Psoas muscle (tissue), 8 donors: Measurements from ENCODE around the gene LRRC32. TPM values are rescaled to one million over a fixed set of nuclear protein-coding genes. Genes with fewer than 3 reads are reported as not detected.

Experiments
- ATAC-seq, 4 donors: fragments of 200-7000 bp; cut with Tn5 transposase; one replicate each; pipeline ENCODE4 v1.9.1; 2020; ENCODE audit warnings: moderate library complexity in 3 of 4, mild to moderate bottlenecking in 2 of 4
- DNase-seq, 2 donors: peaks; one replicate each; pipeline ENCODE4 v3.0.0-alpha.2; 2020
- H3K27ac ChIP-seq: fragments of 200-600 bp; one replicate; pipeline ENCODE4 v1.8.0; 2022
- H3K27me3 ChIP-seq, 3 donors: fragments of 200-600 bp in 1 of 3; one replicate each; pipeline versions ENCODE4 v1.6.1 to v1.8.0; 2013 to 2022; ENCODE audit warnings: low read length in 2 of 3, mild to moderate bottlenecking in 2 of 3, moderate library complexity in 1 of 3; ENCODE audit not compliant: insufficient read depth in 3 of 3
- H3K36me3 ChIP-seq, 2 donors: fragments of 200-600 bp in 1 of 2; one replicate each; pipeline versions ENCODE4 v1.6.1 to v1.8.0; 2013 to 2022; ENCODE audit warnings: low read depth in 1 of 2, mild to moderate bottlenecking in 1 of 2, moderate library complexity in 1 of 2; ENCODE audit not compliant: insufficient read depth in 1 of 2
- H3K4me1 ChIP-seq: fragments of 200-600 bp; one replicate; pipeline ENCODE4 v1.8.0; 2022
- H3K4me3 ChIP-seq: fragments of 200-600 bp; one replicate; pipeline ENCODE4 v1.8.0; 2022; ENCODE audit warnings: mild to moderate bottlenecking
- H3K9me3 ChIP-seq: fragments of 200-600 bp; one replicate; pipeline ENCODE4 v1.8.0; 2022
- CTCF ChIP-seq: fragments of 200-600 bp; IDR thresholded peaks from one replicate; pipeline ENCODE4 v1.8.0; 2022; ENCODE audit warnings: antibody characterized with exemption
- WGBS, 3 donors: extraction: QIAGEN DNeasy Blood & Tissue Kit; methylation state at CpG; one replicate each; pipeline versions ENCODE4 v1.1.6 to v1.1.7; 2013; 5-methylcytosine and 5-hydroxymethylcytosine counted together
- intact Hi-C, 2 donors: fragments of 100-400 bp; cut with DNase I; formaldehyde crosslinking; loops; one replicate each; pipeline versions ENCODE4 v1.11.0 to v1.14.2; 2022
- polyA plus RNA-seq, 3 donors: library from polyadenylated mRNA; stranded (reverse); fragments of 200-250 nt; gene quantifications; one replicate each; pipeline ENCODE4 v1.2.3, GENCODE V29; 2013
- total RNA-seq, 4 donors: library from RNA; stranded (reverse); fragmentation: NEBNext Ultra II Directional in 2 of 4; extraction: Animal tissue kit (Norgen Biotek cat#: 25700) in 2 of 4; gene quantifications; one replicate each; pipeline versions ENCODE4 v1.2.1 to v1.2.4, GENCODE V29; 2021 to 2023
- donor health status: healthy with polysubstance abuse.
- donor health status: DM: no; HTN: no; CAD: no; lungs with moderate emphysema.
- donor health status: Bipolar disorder and iron deficiency.
- donor health status: healthy.
- donor health status: DM: yes; HTN: yes; CAD: no.
- donor health status: DM: no; HTN: no; CAD: no.
- donor health status: DM: no; HTN: no; CAD: no.
- donor health status: DM: yes; HTN: yes; CAD: no.

The LRRC32 gene
- total and polyA plus RNA-seq, 7 donors, result 14.7 to 32.9 (median 16.7) TPM

DNA sequence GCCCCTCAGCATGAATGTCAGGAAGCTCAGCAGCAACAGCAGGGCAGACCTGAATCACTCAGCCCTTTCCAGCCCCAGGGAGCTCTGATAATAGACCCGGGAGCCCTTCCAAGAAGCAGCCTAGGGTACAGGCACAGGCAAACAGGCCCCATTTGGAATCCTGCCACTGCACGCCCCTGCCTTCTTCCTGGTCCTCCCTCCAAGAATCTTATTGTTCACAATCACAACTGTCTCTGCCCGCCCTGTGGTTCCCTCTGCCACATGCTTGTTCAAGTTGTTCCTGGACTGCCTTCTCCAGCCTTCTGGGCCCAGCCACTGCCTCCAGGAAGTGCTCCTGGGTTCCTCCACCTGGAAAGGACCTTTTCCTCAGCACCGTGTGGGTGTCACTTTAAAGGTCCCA lies 54.6 kb downstream of the LRRC32 start:
- no peaks in the 10 kb centered on the region for H3K9me3 ChIP-seq
- no peak overlapping the region for H3K4me3 ChIP-seq
- intact Hi-C loops, result no loop called here
- H3K4me1 ChIP-seq, result no peaks in the 10 kb centered on the region
- no peak for DNase-seq
- no peaks in the 10 kb centered on the region for H3K27me3 ChIP-seq
- 47 to 58% (median 48%) methylated on average over 4 of the region's 4 CpGs for WGBS, 3 donors
- ATAC-seq, result peak in 2 of 4 donors; percentile 15 to 36
- H3K36me3 ChIP-seq, result no peaks in the 10 kb centered on the region
- TF ChIP-seq CTCF, result no peak
- H3K27ac ChIP-seq, result peak overlapping the region; percentile 58

- intact Hi-C loops, result loop anchor here in 1 of 2 donors (5.0 kb wide), 1 partner anchor 58 kb away; the partner anchor contains the start of gene LRRC32
- H3K27me3 ChIP-seq, result no peaks in the 10 kb centered on the region
- peak; percentile 67 to 69 for DNase-seq
- H3K4me1 ChIP-seq, result no peaks in the 10 kb centered on the region
- no peak for TF ChIP-seq CTCF
- H3K4me3 ChIP-seq, result no peak overlapping the region
- ATAC-seq, result peak in 3 of 4 donors; percentile 56 to 69 (median 64)
- 38 to 44% (median 40%) methylated on average over 12 of the region's 12 CpGs for WGBS, 3 donors
- peak overlapping the region; percentile 50 for H3K27ac ChIP-seq
- no peaks in the 10 kb centered on the region for H3K9me3 ChIP-seq
- no peaks in the 10 kb centered on the region for H3K36me3 ChIP-seq
Measured at GRCh38 chr11:76614471-76615179, 55.9 kb downstream of the LRRC32 start.

DNA sequence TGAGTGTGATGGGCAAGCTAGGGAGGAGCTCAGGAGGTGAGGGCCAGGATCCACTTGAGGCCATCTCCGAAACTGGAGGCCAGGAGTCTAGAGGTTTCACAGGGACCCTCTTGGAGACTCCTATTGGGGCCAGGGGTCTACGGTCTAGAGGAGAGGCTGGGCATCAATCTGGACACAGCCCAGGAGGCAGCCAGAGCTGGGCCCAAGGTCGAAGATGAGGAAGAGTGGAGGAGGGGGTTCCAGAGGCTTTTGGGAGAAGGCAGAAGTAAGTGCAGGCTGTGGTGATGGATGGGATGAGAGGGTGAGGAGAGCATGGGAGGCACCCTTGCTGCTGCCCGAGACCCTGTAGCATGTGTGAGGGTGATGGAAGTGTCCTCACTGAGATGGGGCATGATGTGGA lies 56.6 kb downstream of the LRRC32 start:
- ATAC-seq (no peak), DNase-seq (no peak)
- Histone ChIP-seq H3K4me1 (no peaks in the 10 kb centered on the region), H3K36me3 (no peaks in the 10 kb centered on the region), H3K27me3 (no peaks in the 10 kb centered on the region), H3K9me3 (no peaks in the 10 kb centered on the region), H3K4me3 (no peak overlapping the region), H3K27ac (peak overlapping the region; percentile 50)
- TF ChIP-seq CTCF, result no peak
- intact Hi-C loops, result loop anchor here in 1 of 2 donors (5.0 kb wide), 1 partner anchor 58 kb away; the partner anchor contains the start of gene LRRC32
- whole genome bisulfite sequencing, 3 donors, result 73 to 87% (median 83%) methylated on average over 4 of the region's 4 CpGs

DNA sequence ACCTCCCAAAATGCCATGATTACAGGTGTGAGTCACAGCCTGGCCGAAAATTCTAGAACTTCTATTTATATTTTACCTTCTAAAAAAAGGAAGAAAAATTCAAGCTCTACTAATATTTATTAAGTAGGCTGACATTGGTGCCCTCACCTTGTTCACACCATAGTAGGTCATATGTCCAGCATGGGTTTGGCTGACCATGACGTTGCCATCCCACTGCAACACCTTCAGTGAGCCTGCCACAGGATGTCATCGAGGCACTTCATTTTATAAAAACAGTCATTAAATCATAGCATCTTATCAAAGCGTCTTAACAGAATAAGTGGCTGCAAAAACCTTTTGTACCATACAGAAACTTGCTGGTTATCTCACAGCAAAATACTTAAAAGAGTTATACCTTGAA lies 58.3 kb downstream of the LRRC32 start:
- WGBS, 3 donors, result 92 to 94% (median 93%) methylated on average over 4 of the region's 4 CpGs
- H3K27ac ChIP-seq, result no peak overlapping the region
- no peaks in the 10 kb centered on the region for H3K27me3 ChIP-seq
- intact Hi-C loops, result loop anchor here in 1 of 2 donors (5.0 kb wide), 1 partner anchor 60 kb away; the partner anchor contains the start of gene LRRC32
- H3K4me1 ChIP-seq, result no peaks in the 10 kb centered on the region
- no peak overlapping the region for H3K4me3 ChIP-seq
- no peak for ATAC-seq
- no peaks in the 10 kb centered on the region for H3K36me3 ChIP-seq
- TF ChIP-seq CTCF, result no peak
- no peak for DNase-seq
- H3K9me3 ChIP-seq, result no peaks in the 10 kb centered on the region
